Liver (tissue), 9 donors: ENCODE data around the gene CCDC60. TPM values are rescaled to one million over a fixed set of nuclear protein-coding genes. Genes with fewer than 3 reads are reported as not detected.

Experiments used
- DNase-seq: peaks from one replicate; pipeline ENCODE4 v3.0.0-alpha.2; 2017; ENCODE audit warnings: low spot score
- H3K27ac ChIP-seq, 2 donors: one replicate each; pipeline ENCODE4 v1.7.0; 2013; ENCODE audit warnings: inconsistent platforms in 2 of 2, low read length in 2 of 2, control low read depth in 1 of 2, low read depth in 1 of 2, mild to moderate bottlenecking in 1 of 2
- H3K27me3 ChIP-seq, 4 donors: one replicate each; pipeline versions ENCODE4 v1.6.1 to v1.7.0; 2013; ENCODE audit warnings: low read length in 3 of 4, inconsistent platforms in 1 of 4, mild to moderate bottlenecking in 1 of 4, moderate library complexity in 1 of 4; ENCODE audit not compliant: control insufficient read depth in 4 of 4, insufficient read depth in 4 of 4
- H3K36me3 ChIP-seq, 4 donors: one replicate each; pipeline versions ENCODE4 v1.6.1 to v1.7.0; 2013; ENCODE audit warnings: low read length in 3 of 4, mild to moderate bottlenecking in 3 of 4, low read depth in 1 of 4, moderate library complexity in 1 of 4; ENCODE audit not compliant: control insufficient read depth in 4 of 4, insufficient read depth in 3 of 4
- H3K4me1 ChIP-seq, 4 donors: one replicate each; pipeline versions ENCODE4 v1.6.1 to v1.7.0; 2013; ENCODE audit warnings: low read length in 3 of 4, mild to moderate bottlenecking in 3 of 4, moderate library complexity in 1 of 4; ENCODE audit not compliant: control insufficient read depth in 4 of 4, insufficient read depth in 4 of 4
- H3K4me3 ChIP-seq, 3 donors: one replicate each; pipeline versions ENCODE4 v1.6.1 to v1.7.0; 2013; ENCODE audit warnings: low read length in 3 of 3, control low read depth in 1 of 3, low read depth in 1 of 3, mild to moderate bottlenecking in 1 of 3
- H3K9ac ChIP-seq, 2 donors: one replicate each; pipeline ENCODE4 v1.7.0; 2013; ENCODE audit warnings: low read length in 2 of 2, mild to moderate bottlenecking in 2 of 2, moderate library complexity in 2 of 2, control low read depth in 1 of 2, low read depth in 1 of 2
- H3K9me3 ChIP-seq, 4 donors: one replicate each; pipeline versions ENCODE4 v1.6.1 to v1.7.0; 2013; ENCODE audit warnings: low read length in 3 of 4; ENCODE audit not compliant: control insufficient read depth in 4 of 4
- EGR1 ChIP-seq, 2 donors: IDR thresholded peaks; 2 replicates each; pipeline ENCODE4 v1.6.1; 2016 to 2018; ENCODE audit warnings: antibody characterized with exemption in 2 of 2, low read depth in 2 of 2
- FOXA1 ChIP-seq: IDR thresholded peaks from 2 replicates; pipeline ENCODE4 v1.6.1; 2016; ENCODE audit warnings: antibody characterized with exemption
- FOXA2 ChIP-seq: IDR thresholded peaks from 2 replicates; pipeline ENCODE4 v1.6.1; 2016; ENCODE audit warnings: antibody characterized with exemption
- GABPA ChIP-seq, 2 donors: IDR thresholded peaks in 1 of 2; conservative IDR thresholded peaks in 1 of 2; 2 replicates each; pipeline ENCODE4 v1.6.1; 2016; ENCODE audit warnings: antibody characterized with exemption in 2 of 2, mild to moderate bottlenecking in 1 of 2, moderate library complexity in 1 of 2
- HNF4A ChIP-seq, 2 donors: conservative IDR thresholded peaks; 2 replicates each; pipeline ENCODE4 v1.6.1; 2016; ENCODE audit warnings: antibody characterized with exemption in 2 of 2, mild to moderate bottlenecking in 2 of 2
- HNF4G ChIP-seq: IDR thresholded peaks from 2 replicates; pipeline ENCODE4 v1.6.1; 2016; ENCODE audit warnings: antibody characterized with exemption
- JUND ChIP-seq, 2 donors: IDR thresholded peaks; 2 replicates each; pipeline ENCODE4 v1.6.1; 2016; ENCODE audit warnings: antibody characterized with exemption in 2 of 2
- NR2F2 ChIP-seq: IDR thresholded peaks from 2 replicates; pipeline ENCODE4 v1.6.1; 2016; ENCODE audit warnings: antibody characterized with exemption
- RAD21 ChIP-seq, 2 donors: IDR thresholded peaks; 2 replicates each; pipeline ENCODE4 v1.6.1; 2016; ENCODE audit warnings: antibody characterized with exemption in 2 of 2, mild to moderate bottlenecking in 2 of 2
- REST ChIP-seq: IDR thresholded peaks from 2 replicates; pipeline ENCODE4 v1.6.1; 2016; ENCODE audit warnings: antibody characterized with exemption, mild to moderate bottlenecking
- RXRA ChIP-seq, 2 donors: IDR thresholded peaks; 2 replicates each; pipeline ENCODE4 v1.6.1; 2017 to 2018; ENCODE audit warnings: antibody characterized with exemption in 2 of 2, mild to moderate bottlenecking in 1 of 2
- SP1 ChIP-seq: IDR thresholded peaks from 2 replicates; pipeline ENCODE4 v1.6.1; 2018; ENCODE audit warnings: antibody characterized with exemption, mild to moderate bottlenecking
- TAF1 ChIP-seq: conservative IDR thresholded peaks from 2 replicates; pipeline ENCODE4 v1.6.1; 2016; ENCODE audit warnings: antibody characterized with exemption, mild to moderate bottlenecking
- YY1 ChIP-seq: IDR thresholded peaks from 2 replicates; pipeline ENCODE4 v1.6.1; 2016; ENCODE audit warnings: antibody characterized with exemption, mild to moderate bottlenecking
- ZBTB33 ChIP-seq: IDR thresholded peaks from 2 replicates; pipeline ENCODE4 v1.6.1; 2016; ENCODE audit warnings: antibody characterized with exemption
- WGBS: extraction: QIAGEN DNeasy Blood & Tissue Kit; methylation state at CpG from one replicate; pipeline ENCODE4 v1.1.7; 2013; 5-methylcytosine and 5-hydroxymethylcytosine counted together
- polyA plus RNA-seq, 2 donors: library from polyadenylated mRNA; stranded (reverse) in 1 of 2; unstranded in 1 of 2; fragments of 200-250 nt in 1 of 2; fragments of >200 nt in 1 of 2; fragmentation: Nextera tagmentation in 1 of 2; extraction: Ambion mirVana in 1 of 2; gene quantifications; one replicate each; pipeline versions ENCODE4 v1.2.1 to v1.2.3, GENCODE V29; 2013 to 2015
- total RNA-seq, 2 donors: library from RNA; depleted of rRNA; stranded (reverse); fragments of >200 nt; gene quantifications; one replicate each; pipeline ENCODE4 v1.2.3, GENCODE V29; 2014
- TF ChIP-seq, protein P1 (sequence below): IDR thresholded peaks from 2 replicates; pipeline ENCODE4 v1.6.1; 2016; ENCODE audit warnings: antibody characterized with exemption
- TF ChIP-seq, protein P2 (sequence below): fragments of 150-350 bp; IDR thresholded peaks from 2 replicates; pipeline ENCODE4 v1.5.1; 2017; ENCODE audit warnings: improper control_type of control experiment, low read depth, low read length; ENCODE audit not compliant: missing input control
- donor health status: healthy.
- donor health status: healthy.
- donor health status: healthy.
- donor health status: healthy.
- donor health status: healthy.

Gene CCDC60
- total and polyA plus RNA-seq, 4 donors, result not detected

GRCh38 chr12:119381471-119382235 lies 47.1 kb downstream of the CCDC60 start:
- H3K27ac ChIP-seq, result no peak overlapping the region
- no peak overlapping the region for H3K9ac ChIP-seq
- DNase-seq, result no peak
- 38% methylated on average over 5 of the region's 5 CpGs for WGBS
- H3K9me3 ChIP-seq, result peaks cover 0 to 6% (median 1%) of the 10 kb centered on the region in 4 donors
- no peaks in the 10 kb centered on the region for H3K4me1 ChIP-seq
- peaks cover 0 to 4% (median 0%) of the 10 kb centered on the region in 4 donors for H3K27me3 ChIP-seq
- H3K36me3 ChIP-seq, result no peaks in the 10 kb centered on the region
- TF ChIP-seq, protein P1, sequence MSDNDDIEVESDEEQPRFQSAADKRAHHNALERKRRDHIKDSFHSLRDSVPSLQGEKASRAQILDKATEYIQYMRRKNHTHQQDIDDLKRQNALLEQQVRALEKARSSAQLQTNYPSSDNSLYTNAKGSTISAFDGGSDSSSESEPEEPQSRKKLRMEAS, result no peak
- TF ChIP-seq FOXA1 (no peak), TAF1 (no peak), HNF4A (conservative IDR thresholded peaks at IDR 0.05) (no peak), FOXA2 (no peak), RXRA (IDR thresholded peaks at IDR 0.05) (no peak), NR2F2 (no peak), SP1 (no peak), ZBTB33 (no peak), YY1 (no peak), REST (no peak), EGR1 (IDR thresholded peaks at IDR 0.05; ENCODE audit: low read depth in 2 of 2) (no peak), HNF4G (no peak), JUND (IDR thresholded peaks at IDR 0.05) (no peak), GABPA (IDR thresholded peaks at IDR 0.05 in 1 of 2, conservative IDR thresholded peaks at IDR 0.05 in 1 of 2) (no peak), RAD21 (IDR thresholded peaks at IDR 0.05) (no peak)
- TF ChIP-seq, protein P2, sequence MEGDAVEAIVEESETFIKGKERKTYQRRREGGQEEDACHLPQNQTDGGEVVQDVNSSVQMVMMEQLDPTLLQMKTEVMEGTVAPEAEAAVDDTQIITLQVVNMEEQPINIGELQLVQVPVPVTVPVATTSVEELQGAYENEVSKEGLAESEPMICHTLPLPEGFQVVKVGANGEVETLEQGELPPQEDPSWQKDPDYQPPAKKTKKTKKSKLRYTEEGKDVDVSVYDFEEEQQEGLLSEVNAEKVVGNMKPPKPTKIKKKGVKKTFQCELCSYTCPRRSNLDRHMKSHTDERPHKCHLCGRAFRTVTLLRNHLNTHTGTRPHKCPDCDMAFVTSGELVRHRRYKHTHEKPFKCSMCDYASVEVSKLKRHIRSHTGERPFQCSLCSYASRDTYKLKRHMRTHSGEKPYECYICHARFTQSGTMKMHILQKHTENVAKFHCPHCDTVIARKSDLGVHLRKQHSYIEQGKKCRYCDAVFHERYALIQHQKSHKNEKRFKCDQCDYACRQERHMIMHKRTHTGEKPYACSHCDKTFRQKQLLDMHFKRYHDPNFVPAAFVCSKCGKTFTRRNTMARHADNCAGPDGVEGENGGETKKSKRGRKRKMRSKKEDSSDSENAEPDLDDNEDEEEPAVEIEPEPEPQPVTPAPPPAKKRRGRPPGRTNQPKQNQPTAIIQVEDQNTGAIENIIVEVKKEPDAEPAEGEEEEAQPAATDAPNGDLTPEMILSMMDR, result no peak
- H3K4me3 ChIP-seq, result no peak overlapping the region
